CD4-positive, alpha-beta T cell (primary cell): ENCODE data around the gene CNTN2. TPM values are rescaled to one million over a fixed set of nuclear protein-coding genes. Genes with fewer than 3 reads are reported as not detected.

Experiments used
- ATAC-seq: fragments of 200-7000 bp; cut with Tn5 transposase; one replicate; pipeline ENCODE4 v1.10.0; 2022; ENCODE audit warnings: mild to moderate bottlenecking; ENCODE audit not compliant: poor library complexity
- CTCF ChIA-PET: fragments of 350-600 bp; sonication (Branson Sonifier 250); formaldehyde crosslinking; loops from one replicate; lab custom pipeline; 2021; ENCODE audit warnings: antibody characterized with exemption, inconsistent platforms; lab: Charles Lee
- POLR2A ChIA-PET: fragments of 350-600 bp; sonication (Branson Sonifier 250); formaldehyde crosslinking; loops from one replicate; lab custom pipeline; 2021; ENCODE audit warnings: antibody characterized with exemption, inconsistent platforms; lab: Charles Lee
- DNase-seq, 14 experiments: peaks; one replicate each; pipeline ENCODE4 v3.0.0-alpha.2; 2013 to 2020; ENCODE audit warnings: mixed read lengths in 2 of 14
- H3K27ac ChIP-seq, 2 donors: one replicate each; pipeline versions ENCODE4 v1.5.1 to v1.7.0; 2013; ENCODE audit warnings: low read length in 2 of 2, low read depth in 1 of 2, mild to moderate bottlenecking in 1 of 2
- H3K27me3 ChIP-seq, 2 experiments: 1 replicate in 1 of 2; 2 replicates in 1 of 2; pipeline versions ENCODE4 v1.6.1 to v1.7.0; 2013; ENCODE audit warnings: low read length in 2 of 2, control low read depth in 1 of 2, mild to moderate bottlenecking in 1 of 2, moderate library complexity in 1 of 2; ENCODE audit not compliant: insufficient read depth in 2 of 2, control insufficient read depth in 1 of 2
- H3K36me3 ChIP-seq: one replicate; pipeline ENCODE4 v1.6.1; 2013; ENCODE audit warnings: low read length, control low read depth; ENCODE audit not compliant: insufficient read depth
- H3K4me1 ChIP-seq: one replicate; pipeline ENCODE4 v1.6.1; 2013; ENCODE audit warnings: low read length, control low read depth; ENCODE audit not compliant: insufficient read depth
- H3K4me3 ChIP-seq: one replicate; pipeline ENCODE4 v1.5.1; 2013; ENCODE audit warnings: mild to moderate bottlenecking, low read length, moderate library complexity
- H3K9me3 ChIP-seq, 2 experiments: 1 replicate in 1 of 2; 2 replicates in 1 of 2; pipeline versions ENCODE4 v1.6.1 to v1.7.0; 2013; ENCODE audit warnings: low read length in 2 of 2, mild to moderate bottlenecking in 2 of 2, control low read depth in 1 of 2, moderate library complexity in 1 of 2; ENCODE audit not compliant: control insufficient read depth in 1 of 2, insufficient read depth in 1 of 2
- H3K27ac Mint-ChIP-seq: one replicate; pipeline ENCODE4 v1.8.0; 2020; ENCODE audit warnings: mixed read lengths
- H3K27me3 Mint-ChIP-seq: one replicate; pipeline ENCODE4 v1.8.0; 2021; ENCODE audit warnings: mixed read lengths
- H3K36me3 Mint-ChIP-seq: one replicate; pipeline ENCODE4 v1.8.0; 2021; ENCODE audit warnings: low read depth, mixed read lengths
- H3K4me1 Mint-ChIP-seq: one replicate; pipeline ENCODE4 v1.8.0; 2021; ENCODE audit warnings: low read depth, mixed read lengths
- H3K4me3 Mint-ChIP-seq: one replicate; pipeline ENCODE4 v1.8.0; 2020; ENCODE audit warnings: mild to moderate bottlenecking, mixed read lengths
- H3K9me3 Mint-ChIP-seq: one replicate; pipeline ENCODE4 v1.8.0; 2020; ENCODE audit warnings: mixed read lengths
- intact Hi-C, 2 experiments: fragments of 100-400 bp; cut with DNase I in 1 of 2; cut with micrococcal nuclease in 1 of 2; formaldehyde crosslinking; loops; one replicate each; pipeline versions ENCODE4 v1.15.1 to v1.9.0; 2023 to 2025; cut with DNase I, micrococcal nuclease
- total RNA-seq, 174 experiments: library from RNA in 2 of 174; stranded (reverse) in 2 of 174; gene quantifications; one replicate each; pipeline ENCODE4 v1.2.3 and lab custom pipeline; 2021 to 2026
- TF ChIP-seq, protein P1 (sequence below): fragments of 200-600 bp; IDR thresholded peaks from one replicate; pipeline ENCODE4 v1.8.0; 2022; ENCODE audit warnings: antibody characterized with exemption, mild to moderate bottlenecking

The CNTN2 gene
- total RNA-seq, 2 experiments from 2014 or later = not detected

- POLR2A ChIA-PET = no interaction called here
Measured at GRCh38 chr1:205068001-205068400, 25.0 kb downstream of the CNTN2 start.

DNA sequence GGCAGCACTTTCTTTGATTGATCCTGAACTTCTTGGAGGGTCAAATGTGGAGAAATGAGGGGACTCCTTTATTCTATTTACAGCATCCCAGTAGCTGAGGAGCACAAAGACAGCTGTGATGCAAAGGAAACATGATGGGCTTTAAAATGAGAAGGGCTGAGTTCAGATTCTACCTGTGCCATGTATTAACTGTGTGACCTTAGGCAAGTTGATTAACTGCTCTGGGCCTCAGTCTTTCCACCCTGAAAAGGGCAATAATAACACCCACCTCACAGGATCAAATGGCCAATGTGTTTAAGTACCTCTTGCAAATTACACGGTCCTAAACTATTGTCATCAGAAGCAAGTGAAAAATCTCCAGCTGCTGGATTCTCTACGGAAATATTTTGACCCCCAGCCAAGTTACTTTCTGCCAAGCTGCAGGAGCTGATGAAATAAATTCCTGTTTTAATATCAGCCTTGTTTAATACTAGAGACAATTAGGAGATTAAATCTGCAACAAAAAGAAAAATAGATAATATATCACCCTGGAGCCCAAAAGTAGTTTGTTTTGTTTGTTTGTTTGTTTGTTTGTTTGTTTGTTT, 25.5 kb downstream of the CNTN2 start:
- Histone ChIP-seq H3K27ac (no peak overlapping the region), H3K9me3 (no peaks in the 10 kb centered on the region), H3K4me3 (no peak overlapping the region), H3K36me3 (no peaks in the 10 kb centered on the region), H3K4me1 (no peaks in the 10 kb centered on the region), H3K27me3 (no peaks in the 10 kb centered on the region)
- ChIA-PET POLR2A (no interaction called here), CTCF (no interaction called here)
- TF ChIP-seq, protein P1, sequence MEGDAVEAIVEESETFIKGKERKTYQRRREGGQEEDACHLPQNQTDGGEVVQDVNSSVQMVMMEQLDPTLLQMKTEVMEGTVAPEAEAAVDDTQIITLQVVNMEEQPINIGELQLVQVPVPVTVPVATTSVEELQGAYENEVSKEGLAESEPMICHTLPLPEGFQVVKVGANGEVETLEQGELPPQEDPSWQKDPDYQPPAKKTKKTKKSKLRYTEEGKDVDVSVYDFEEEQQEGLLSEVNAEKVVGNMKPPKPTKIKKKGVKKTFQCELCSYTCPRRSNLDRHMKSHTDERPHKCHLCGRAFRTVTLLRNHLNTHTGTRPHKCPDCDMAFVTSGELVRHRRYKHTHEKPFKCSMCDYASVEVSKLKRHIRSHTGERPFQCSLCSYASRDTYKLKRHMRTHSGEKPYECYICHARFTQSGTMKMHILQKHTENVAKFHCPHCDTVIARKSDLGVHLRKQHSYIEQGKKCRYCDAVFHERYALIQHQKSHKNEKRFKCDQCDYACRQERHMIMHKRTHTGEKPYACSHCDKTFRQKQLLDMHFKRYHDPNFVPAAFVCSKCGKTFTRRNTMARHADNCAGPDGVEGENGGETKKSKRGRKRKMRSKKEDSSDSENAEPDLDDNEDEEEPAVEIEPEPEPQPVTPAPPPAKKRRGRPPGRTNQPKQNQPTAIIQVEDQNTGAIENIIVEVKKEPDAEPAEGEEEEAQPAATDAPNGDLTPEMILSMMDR = no peak
- ATAC-seq (no peak), DNase-seq (no peak)
- Mint-ChIP-seq H3K4me3 (no peak overlapping the region), H3K27me3 (no peaks in the 10 kb centered on the region), H3K9me3 (no peaks in the 10 kb centered on the region), H3K36me3 (no peaks in the 10 kb centered on the region), H3K4me1 (no peaks in the 10 kb centered on the region), H3K27ac (no peak overlapping the region)
- intact Hi-C loops = no loop called here

More at GRCh38 chr1:205068001-205068400, 25.0 kb downstream of the CNTN2 start:
- Histone ChIP-seq H3K36me3 (no peaks in the 10 kb centered on the region), H3K27ac (no peak overlapping the region), H3K9me3 (no peaks in the 10 kb centered on the region), H3K4me3 (no peak overlapping the region), H3K4me1 (no peaks in the 10 kb centered on the region), H3K27me3 (no peaks in the 10 kb centered on the region)
- CTCF ChIA-PET = no interaction called here
- no peaks in the 10 kb centered on the region for H3K36me3 Mint-ChIP-seq
- H3K27ac Mint-ChIP-seq = no peak overlapping the region
- no peak overlapping the region for H3K4me3 Mint-ChIP-seq
- H3K9me3 Mint-ChIP-seq = no peaks in the 10 kb centered on the region
- H3K4me1 Mint-ChIP-seq = no peaks in the 10 kb centered on the region
- ATAC-seq = no peak
- no peaks in the 10 kb centered on the region for H3K27me3 Mint-ChIP-seq
- TF ChIP-seq, protein P1 = no peak
- DNase-seq = no peak
- intact Hi-C loops = no loop called here

- no peaks in the 10 kb centered on the region for H3K36me3 Mint-ChIP-seq
- H3K27ac ChIP-seq = no peak overlapping the region
- no peaks in the 10 kb centered on the region for H3K36me3 ChIP-seq
- H3K9me3 ChIP-seq = no peaks in the 10 kb centered on the region
- H3K4me3 Mint-ChIP-seq = no peak overlapping the region
- intact Hi-C loops = no loop called here
- TF ChIP-seq, protein P1 = no peak
- H3K9me3 Mint-ChIP-seq = no peaks in the 10 kb centered on the region
- H3K4me1 Mint-ChIP-seq = no peaks in the 10 kb centered on the region
- no peak overlapping the region for H3K4me3 ChIP-seq
- H3K4me1 ChIP-seq = no peaks in the 10 kb centered on the region
- H3K27me3 ChIP-seq = no peaks in the 10 kb centered on the region
- no peaks in the 10 kb centered on the region for H3K27me3 Mint-ChIP-seq
- H3K27ac Mint-ChIP-seq = no peak overlapping the region
- ChIA-PET CTCF (interaction anchor here (0.7 kb wide), 1 partner anchor 8 kb away, joined by 3 read pairs; no protein-coding TSS in a partner anchor), POLR2A (no interaction called here)
- ATAC-seq (no peak), DNase-seq (no peak)
Measured at GRCh38 chr1:205069371-205070125, 26.5 kb downstream of the CNTN2 start.
